Activated naive CD4-positive, alpha-beta T cell treated with anti-CD3 and anti-CD28 coated beads, Interleukin-2, amount 10 ng/mL, durations not matched to agents 7 days and 5 days (primary cell): ENCODE results near the gene TXNL1.
"Not testable (repeated sequence)": the region's sequence is repeated elsewhere in the genome, so short reads cannot be mapped to it uniquely, and the experiment has no call there.

Experiments used
- CTCF ChIA-PET: fragments of 350-600 bp; sonication (Branson Sonifier 250); formaldehyde crosslinking; loops from one replicate; lab custom pipeline; 2021; ENCODE audit warnings: antibody characterized with exemption; lab: Charles Lee
- DNase-seq: peaks from one replicate; pipeline ENCODE4 v3.0.0-alpha.2; 2020
- H3K27ac Mint-ChIP-seq: one replicate; pipeline ENCODE4 v1.8.0; 2021; ENCODE audit warnings: mild to moderate bottlenecking, moderate library complexity, mixed read lengths
- H3K27me3 Mint-ChIP-seq: one replicate; pipeline ENCODE4 v1.8.0; 2021; ENCODE audit warnings: mild to moderate bottlenecking, mixed read lengths
- H3K36me3 Mint-ChIP-seq: one replicate; pipeline ENCODE4 v1.8.0; 2021; ENCODE audit warnings: mixed read lengths
- H3K4me1 Mint-ChIP-seq: one replicate; pipeline ENCODE4 v1.8.0; 2021; ENCODE audit warnings: mixed read lengths
- H3K4me3 Mint-ChIP-seq: one replicate; pipeline ENCODE4 v1.8.0; 2021; ENCODE audit warnings: mild to moderate bottlenecking, moderate library complexity, mixed read lengths
- H3K9me3 Mint-ChIP-seq: one replicate; pipeline ENCODE4 v1.8.0; 2021; ENCODE audit warnings: mixed read lengths

TXNL1 gene

GRCh38 chr18:56635007-56635406, 3.4 kb downstream of the TXNL1 start:
- DNase-seq: no peak
- Mint-ChIP-seq H3K4me3 (no peak overlapping the region), H3K36me3 (peaks cover 46% of the 10 kb centered on the region), H3K27ac (no peak overlapping the region), H3K27me3 (no peaks in the 10 kb centered on the region), H3K9me3 (no peaks in the 10 kb centered on the region), H3K4me1 (peaks cover 44% of the 10 kb centered on the region)
- CTCF ChIA-PET: no interaction called here

- Mint-ChIP-seq H3K27me3 (no peaks in the 10 kb centered on the region), H3K9me3 (no peaks in the 10 kb centered on the region), H3K4me3 (no peak overlapping the region), H3K27ac (no peak overlapping the region), H3K4me1 (peaks cover 38% of the 10 kb centered on the region), H3K36me3 (peaks cover 42% of the 10 kb centered on the region)
- no peak for DNase-seq
- CTCF ChIA-PET: interaction anchor here (1.5 kb wide), 1 partner anchor 77 kb away, joined by 4 read pairs; no protein-coding TSS in a partner anchor
Observed at GRCh38 chr18:56632070-56633022, 6.0 kb downstream of the TXNL1 start.

GRCh38 chr18:56627991-56628390, 10.4 kb downstream of the TXNL1 start:
- H3K4me1 Mint-ChIP-seq: peaks cover 6% of the 10 kb centered on the region
- no peaks in the 10 kb centered on the region for H3K9me3 Mint-ChIP-seq
- H3K4me3 Mint-ChIP-seq: no peak overlapping the region
- CTCF ChIA-PET: no interaction called here
- DNase-seq: no peak
- no peaks in the 10 kb centered on the region for H3K27me3 Mint-ChIP-seq
- no peak overlapping the region for H3K27ac Mint-ChIP-seq
- H3K36me3 Mint-ChIP-seq: peaks cover 26% of the 10 kb centered on the region

GRCh38 chr18:56615738-56616520, 22.5 kb downstream of the TXNL1 start:
- CTCF ChIA-PET: no interaction called here
- no peaks in the 10 kb centered on the region for H3K4me1 Mint-ChIP-seq
- H3K9me3 Mint-ChIP-seq: no peaks in the 10 kb centered on the region
- peaks cover 41% of the 10 kb centered on the region for H3K36me3 Mint-ChIP-seq
- no peaks in the 10 kb centered on the region for H3K27me3 Mint-ChIP-seq
- no peak overlapping the region for H3K4me3 Mint-ChIP-seq
- no peak for DNase-seq
- H3K27ac Mint-ChIP-seq: no peak overlapping the region

- Mint-ChIP-seq H3K4me3 (no peak overlapping the region), H3K9me3 (no peaks in the 10 kb centered on the region), H3K36me3 (peaks cover 16% of the 10 kb centered on the region), H3K27ac (no peak overlapping the region), H3K4me1 (no peaks in the 10 kb centered on the region), H3K27me3 (no peaks in the 10 kb centered on the region)
- CTCF ChIA-PET: no interaction called here
- DNase-seq: no peak
Observed at GRCh38 chr18:56606618-56607017, 31.8 kb downstream of the TXNL1 start.

- Mint-ChIP-seq H3K27ac (no peak overlapping the region), H3K9me3 (peaks cover 2% of the 10 kb centered on the region)
Observed at GRCh38 chr18:56598422-56598821, 40.0 kb downstream of the TXNL1 start.

GRCh38 chr18:56593906-56594305, 44.5 kb downstream of the TXNL1 start:
- Mint-ChIP-seq H3K4me1 (no peaks in the 10 kb centered on the region), H3K27me3 (peaks cover 2% of the 10 kb centered on the region), H3K27ac (no peak overlapping the region), H3K4me3 (no peak overlapping the region), H3K9me3 (peaks cover 2% of the 10 kb centered on the region), H3K36me3 (no peaks in the 10 kb centered on the region)
- DNase-seq: no peak
- CTCF ChIA-PET: no interaction called here

More at GRCh38 chr18:56598422-56598821, 40.0 kb downstream of the TXNL1 start:
- CTCF ChIA-PET: no interaction called here
- Mint-ChIP-seq H3K4me3 (no peak overlapping the region), H3K27me3 (no peaks in the 10 kb centered on the region), H3K36me3 (peaks cover 5% of the 10 kb centered on the region), H3K4me1 (no peaks in the 10 kb centered on the region)
- no peak for DNase-seq

- H3K27me3 Mint-ChIP-seq: peaks cover 10% of the 10 kb centered on the region
- H3K4me1 Mint-ChIP-seq: no peaks in the 10 kb centered on the region
- no peaks in the 10 kb centered on the region for H3K36me3 Mint-ChIP-seq
- CTCF ChIA-PET: no interaction called here
- no peak overlapping the region for H3K4me3 Mint-ChIP-seq
- no peaks in the 10 kb centered on the region for H3K9me3 Mint-ChIP-seq
- no peak overlapping the region for H3K27ac Mint-ChIP-seq
- DNase-seq: no peak
Observed at GRCh38 chr18:56580026-56580425, 58.4 kb downstream of the TXNL1 start.

GRCh38 chr18:56579451-56579850, 58.9 kb downstream of the TXNL1 start:
- Mint-ChIP-seq H3K4me1 (no peaks in the 10 kb centered on the region), H3K4me3 (no peak overlapping the region), H3K9me3 (no peaks in the 10 kb centered on the region), H3K27me3 (peaks cover 10% of the 10 kb centered on the region), H3K27ac (no peak overlapping the region), H3K36me3 (no peaks in the 10 kb centered on the region)
- CTCF ChIA-PET: no interaction called here
- no peak for DNase-seq

- no peak for DNase-seq
- Mint-ChIP-seq H3K9me3 (no peaks in the 10 kb centered on the region), H3K4me1 (no peaks in the 10 kb centered on the region), H3K27me3 (peaks cover 7% of the 10 kb centered on the region), H3K27ac (no peak overlapping the region), H3K4me3 (no peak overlapping the region), H3K36me3 (no peaks in the 10 kb centered on the region)
- CTCF ChIA-PET: interaction anchor here (0.7 to 2.7 kb wide), 5 partner anchors 25 to 1342 kb away, joined by 3 to 8 read pairs (median 3); no protein-coding TSS in a partner anchor
Observed at GRCh38 chr18:56576826-56577573, 61.4 kb downstream of the TXNL1 start.

- Mint-ChIP-seq H3K36me3 (no peaks in the 10 kb centered on the region), H3K9me3 (no peaks in the 10 kb centered on the region), H3K27ac (no peak overlapping the region), H3K27me3 (peaks cover 7% of the 10 kb centered on the region), H3K4me1 (no peaks in the 10 kb centered on the region), H3K4me3 (no peak overlapping the region)
- DNase-seq: no peak
- CTCF ChIA-PET: interaction anchor here (0.8 to 2.7 kb wide), 6 partner anchors 13 to 1341 kb away, joined by 3 to 8 read pairs (median 4); no protein-coding TSS in a partner anchor
Observed at GRCh38 chr18:56575819-56576663, 62.4 kb downstream of the TXNL1 start.

GRCh38 chr18:56574861-56575260, 63.5 kb downstream of the TXNL1 start:
- no peak overlapping the region for H3K4me3 Mint-ChIP-seq
- DNase-seq: no peak
- CTCF ChIA-PET: interaction anchor here (1.1 to 1.8 kb wide), 3 partner anchors 1150 to 1340 kb away, joined by 3 to 5 read pairs (median 4); no protein-coding TSS in a partner anchor
- H3K27me3 Mint-ChIP-seq: peaks cover 7% of the 10 kb centered on the region
- no peak overlapping the region for H3K27ac Mint-ChIP-seq
- H3K9me3 Mint-ChIP-seq: no peaks in the 10 kb centered on the region
- no peaks in the 10 kb centered on the region for H3K4me1 Mint-ChIP-seq
- H3K36me3 Mint-ChIP-seq: no peaks in the 10 kb centered on the region

GRCh38 chr18:56572267-56572666, 66.1 kb downstream of the TXNL1 start:
- CTCF ChIA-PET, H3K36me3 Mint-ChIP-seq, DNase-seq, H3K4me3 Mint-ChIP-seq, H3K27me3 Mint-ChIP-seq, H3K9me3 Mint-ChIP-seq, H3K4me1 Mint-ChIP-seq, H3K27ac Mint-ChIP-seq: not testable (repeated sequence)
